PFSK-1 (cell line): ENCODE measurements around the gene DYNC1H1.

ENCODE experiments used
- FOXP2 ChIP-seq: optimal IDR thresholded peaks from 2 replicates; pipeline ENCODE3; 2011; ENCODE audit warnings: borderline replicate concordance, control low read depth, inconsistent platforms; ENCODE audit not compliant: insufficient read depth; ENCODE audit errors: extremely low read length, extremely low read depth
- POLR2AphosphoS5 ChIP-seq: IDR thresholded peaks from 2 replicates; pipeline ENCODE4 v1.6.1; 2012; ENCODE audit warnings: low read depth, mild to moderate bottlenecking, control low read depth, low read length, moderate library complexity
- REST ChIP-seq, 2 experiments: IDR thresholded peaks; 2 replicates each; pipeline versions ENCODE4 v1.6.1 to v1.8.0; 2011 to 2012; ENCODE audit warnings: low read depth in 2 of 2, low read length in 2 of 2, control low read depth in 1 of 2, inconsistent platforms in 1 of 2, mild to moderate bottlenecking in 1 of 2, moderate library complexity in 1 of 2; ENCODE audit not compliant: insufficient read depth in 1 of 2
- SIN3A ChIP-seq: IDR thresholded peaks from 2 replicates; pipeline ENCODE4 v1.6.1; 2012; ENCODE audit warnings: mild to moderate bottlenecking, low read length, moderate library complexity, borderline replicate concordance; ENCODE audit not compliant: insufficient read depth
- TAF1 ChIP-seq: IDR thresholded peaks from 2 replicates; pipeline ENCODE4 v1.6.1; 2012; ENCODE audit warnings: low read length, control low read depth, borderline replicate concordance; ENCODE audit not compliant: insufficient read depth

The DYNC1H1 gene

GRCh38 chr14:102043251-102044025 is 79.1 kb downstream of the DYNC1H1 start:
- TF ChIP-seq FOXP2 = no peak
- no peak for TF ChIP-seq POLR2AphosphoS5
- TF ChIP-seq SIN3A = no peak
- no peak for TF ChIP-seq REST (IDR thresholded peaks at IDR 0.05; ENCODE audit: insufficient read depth in 1 of 2, low read depth in 2 of 2, low read length in 2 of 2)
- TF ChIP-seq TAF1 = no peak

GRCh38 chr14:102044566-102044965 is 80.2 kb downstream of the DYNC1H1 start:
- TF ChIP-seq REST (IDR thresholded peaks at IDR 0.05; ENCODE audit: insufficient read depth in 1 of 2, low read depth in 2 of 2, low read length in 2 of 2) = no peak
- no peak for TF ChIP-seq SIN3A
- TF ChIP-seq TAF1 = no peak

- TF ChIP-seq POLR2AphosphoS5 (no peak), REST (IDR thresholded peaks at IDR 0.05; ENCODE audit: insufficient read depth in 1 of 2, low read depth in 2 of 2, low read length in 2 of 2) (no peak), SIN3A (no peak), FOXP2 (no peak), TAF1 (no peak)
Measured at GRCh38 chr14:102046337-102047278, 82.2 kb downstream of the DYNC1H1 start.

GRCh38 chr14:102047808-102048540 is 83.6 kb downstream of the DYNC1H1 start:
- TF ChIP-seq POLR2AphosphoS5 (no peak), TAF1 (no peak), SIN3A (no peak), REST (IDR thresholded peaks at IDR 0.05; ENCODE audit: insufficient read depth in 1 of 2, low read depth in 2 of 2, low read length in 2 of 2) (no peak), FOXP2 (no peak)
